ENCODE results near the gene SOX10. TPM values are rescaled to one million over a fixed set of nuclear protein-coding genes. Genes with fewer than 3 reads are reported as not detected.

The SOX10 gene
- total RNA-seq, 2 experiments from 2014 or later = not detected

GRCh38 chr22:37991731-37992442, 7.5 kb upstream of the SOX10 start:
- H3K27me3 Mint-ChIP-seq (ENCODE audit: low read depth) = no peaks in the 10 kb centered on the region
- CTCF ChIA-PET = interaction anchor here (2.0 kb wide), 1 partner anchor 60 kb away, joined by 8 read pairs; no protein-coding TSS in a partner anchor
- POLR2A ChIA-PET = no interaction called here

GRCh38 chr22:37990862-37991261, 6.5 kb upstream of the SOX10 start:
- no peak for ATAC-seq
- CTCF ChIA-PET = no interaction called here
- Mint-ChIP-seq H3K27ac (no peak overlapping the region), H3K9me3 (ENCODE audit: insufficient read depth) (no peaks in the 10 kb centered on the region), H3K4me3 (no peak overlapping the region), H3K36me3 (ENCODE audit: low read depth) (no peaks in the 10 kb centered on the region), H3K27me3 (ENCODE audit: low read depth) (no peaks in the 10 kb centered on the region), H3K4me1 (ENCODE audit: low read depth) (peaks cover 12% of the 10 kb centered on the region)
- POLR2A ChIA-PET = no interaction called here
- no peak for DNase-seq

More at GRCh38 chr22:37991731-37992442, 7.5 kb upstream of the SOX10 start:
- Mint-ChIP-seq H3K4me3 (no peak overlapping the region), H3K36me3 (ENCODE audit: low read depth) (no peaks in the 10 kb centered on the region), H3K4me1 (ENCODE audit: low read depth) (peaks cover 16% of the 10 kb centered on the region), H3K27ac (no peak overlapping the region), H3K9me3 (ENCODE audit: insufficient read depth) (no peaks in the 10 kb centered on the region)
- ATAC-seq (no peak), DNase-seq (no peak)

- no peaks in the 10 kb centered on the region for H3K9me3 Mint-ChIP-seq (ENCODE audit: insufficient read depth)
- no peaks in the 10 kb centered on the region for H3K36me3 Mint-ChIP-seq (ENCODE audit: low read depth)
- H3K27me3 Mint-ChIP-seq (ENCODE audit: low read depth) = no peaks in the 10 kb centered on the region
- no peak overlapping the region for H3K4me3 Mint-ChIP-seq
- ATAC-seq = no peak
- ChIA-PET POLR2A (interaction anchor here (0.6 kb wide), 1 partner anchor 406 kb away, joined by 3 read pairs; no protein-coding TSS in a partner anchor), CTCF (no interaction called here)
- H3K4me1 Mint-ChIP-seq (ENCODE audit: low read depth) = peaks cover 9% of the 10 kb centered on the region
- DNase-seq = no peak
- no peak overlapping the region for H3K27ac Mint-ChIP-seq
These were observed 5.9 kb upstream of the SOX10 start for GRCh38 chr22:37990301-37990700.

GRCh38 chr22:37989146-37990045, 5.0 kb upstream of the SOX10 start:
- ChIA-PET CTCF (no interaction called here), POLR2A (no interaction called here)
- no peak overlapping the region for H3K27ac Mint-ChIP-seq
- no peak for ATAC-seq
- no peak overlapping the region for H3K4me3 Mint-ChIP-seq
- DNase-seq = no peak
- peaks cover 5% of the 10 kb centered on the region for H3K4me1 Mint-ChIP-seq (ENCODE audit: low read depth)
- no peaks in the 10 kb centered on the region for H3K36me3 Mint-ChIP-seq (ENCODE audit: low read depth)
- no peaks in the 10 kb centered on the region for H3K9me3 Mint-ChIP-seq (ENCODE audit: insufficient read depth)
- no peaks in the 10 kb centered on the region for H3K27me3 Mint-ChIP-seq (ENCODE audit: low read depth)

- ChIA-PET POLR2A (no interaction called here), CTCF (no interaction called here)
- H3K4me3 Mint-ChIP-seq = no peak overlapping the region
- no peak for ATAC-seq
- no peaks in the 10 kb centered on the region for H3K9me3 Mint-ChIP-seq (ENCODE audit: insufficient read depth)
- no peaks in the 10 kb centered on the region for H3K36me3 Mint-ChIP-seq (ENCODE audit: low read depth)
- no peaks in the 10 kb centered on the region for H3K27me3 Mint-ChIP-seq (ENCODE audit: low read depth)
- no peaks in the 10 kb centered on the region for H3K4me1 Mint-ChIP-seq (ENCODE audit: low read depth)
- no peak for DNase-seq
- H3K27ac Mint-ChIP-seq = no peak overlapping the region
These were observed 2.0 kb upstream of the SOX10 start for GRCh38 chr22:37986371-37986770.

GRCh38 chr22:37985751-37986281, 1.5 kb upstream of the SOX10 start:
- Mint-ChIP-seq H3K36me3 (ENCODE audit: low read depth) (no peaks in the 10 kb centered on the region), H3K27ac (no peak overlapping the region), H3K27me3 (ENCODE audit: low read depth) (no peaks in the 10 kb centered on the region), H3K9me3 (ENCODE audit: insufficient read depth) (no peaks in the 10 kb centered on the region), H3K4me3 (no peak overlapping the region), H3K4me1 (ENCODE audit: low read depth) (no peaks in the 10 kb centered on the region)
- ATAC-seq (no peak), DNase-seq (no peak)
- POLR2A ChIA-PET = no interaction called here
- CTCF ChIA-PET = no interaction called here

GRCh38 chr22:37985050-37985585, 763 bp upstream of the SOX10 start:
- Mint-ChIP-seq H3K27me3 (ENCODE audit: low read depth) (no peaks in the 10 kb centered on the region), H3K9me3 (ENCODE audit: insufficient read depth) (no peaks in the 10 kb centered on the region), H3K36me3 (ENCODE audit: low read depth) (no peaks in the 10 kb centered on the region), H3K4me1 (ENCODE audit: low read depth) (no peaks in the 10 kb centered on the region), H3K4me3 (no peak overlapping the region), H3K27ac (no peak overlapping the region)
- ATAC-seq (no peak), DNase-seq (no peak)
- ChIA-PET POLR2A (no interaction called here), CTCF (no interaction called here)

GRCh38 chr22:37982938-37983859, 1.2 kb downstream of the SOX10 start:
- DNase-seq (no peak), ATAC-seq (no peak)
- no peaks in the 10 kb centered on the region for H3K36me3 Mint-ChIP-seq (ENCODE audit: low read depth)
- no peak overlapping the region for H3K27ac Mint-ChIP-seq
- H3K9me3 Mint-ChIP-seq (ENCODE audit: insufficient read depth) = no peaks in the 10 kb centered on the region
- no peaks in the 10 kb centered on the region for H3K4me1 Mint-ChIP-seq (ENCODE audit: low read depth)
- H3K27me3 Mint-ChIP-seq (ENCODE audit: low read depth) = no peaks in the 10 kb centered on the region
- CTCF ChIA-PET = no interaction called here
- no peak overlapping the region for H3K4me3 Mint-ChIP-seq
- POLR2A ChIA-PET = no interaction called here

GRCh38 chr22:37982151-37982785, 2.1 kb downstream of the SOX10 start:
- ChIA-PET POLR2A (no interaction called here), CTCF (no interaction called here)
- Mint-ChIP-seq H3K27ac (no peak overlapping the region), H3K36me3 (ENCODE audit: low read depth) (no peaks in the 10 kb centered on the region), H3K4me1 (ENCODE audit: low read depth) (no peaks in the 10 kb centered on the region), H3K27me3 (ENCODE audit: low read depth) (no peaks in the 10 kb centered on the region), H3K9me3 (ENCODE audit: insufficient read depth) (no peaks in the 10 kb centered on the region), H3K4me3 (no peak overlapping the region)
- DNase-seq (no peak), ATAC-seq (no peak)

- CTCF ChIA-PET = no interaction called here
- no peaks in the 10 kb centered on the region for H3K27me3 Mint-ChIP-seq (ENCODE audit: low read depth)
- no peaks in the 10 kb centered on the region for H3K4me1 Mint-ChIP-seq (ENCODE audit: low read depth)
- H3K9me3 Mint-ChIP-seq (ENCODE audit: insufficient read depth) = no peaks in the 10 kb centered on the region
- POLR2A ChIA-PET = no interaction called here
- no peak for DNase-seq
- ATAC-seq = no peak
- no peak overlapping the region for H3K4me3 Mint-ChIP-seq
- H3K36me3 Mint-ChIP-seq (ENCODE audit: low read depth) = no peaks in the 10 kb centered on the region
- no peak overlapping the region for H3K27ac Mint-ChIP-seq
These were observed 2.9 kb downstream of the SOX10 start for GRCh38 chr22:37981282-37982011.
